GM19238 (cell line): ENCODE results near the gene RPL11.
"Not testable (repeated sequence)": the region's sequence is repeated elsewhere in the genome, so short reads cannot be mapped to it uniquely, and the experiment has no call there.

Experiments
- DNase-seq: peaks from one replicate; pipeline ENCODE4 v3.0.0; 2011; ENCODE audit warnings: low spot score; ENCODE audit not compliant: insufficient read length

Gene RPL11

DNA sequence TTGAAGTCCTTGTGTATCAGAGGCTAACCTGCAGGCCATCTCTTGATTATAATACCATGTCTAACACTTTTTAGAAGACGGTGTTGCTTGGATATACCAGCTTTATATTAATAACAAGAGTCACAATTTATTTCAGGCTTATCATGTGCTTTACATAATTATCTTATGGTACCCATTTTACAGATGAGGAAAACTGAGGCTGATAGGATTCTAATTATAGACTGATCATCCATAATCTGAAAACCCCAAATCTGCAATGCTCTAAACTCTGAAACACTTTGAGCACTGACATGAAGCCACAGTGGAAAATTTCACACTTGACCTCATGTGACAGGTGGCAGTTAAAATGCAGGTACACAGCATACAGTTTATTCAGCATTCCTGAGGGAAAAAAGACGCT lies 7.2 kb upstream of the RPL11 start:
- DNase-seq, result no peak

GRCh38 chr1:23685197-23685596 lies 6.4 kb upstream of the RPL11 start:
- DNase-seq, result not testable (repeated sequence)

GRCh38 chr1:23687680-23688079 lies 3.9 kb upstream of the RPL11 start:
- DNase-seq, result not testable (repeated sequence)

DNA sequence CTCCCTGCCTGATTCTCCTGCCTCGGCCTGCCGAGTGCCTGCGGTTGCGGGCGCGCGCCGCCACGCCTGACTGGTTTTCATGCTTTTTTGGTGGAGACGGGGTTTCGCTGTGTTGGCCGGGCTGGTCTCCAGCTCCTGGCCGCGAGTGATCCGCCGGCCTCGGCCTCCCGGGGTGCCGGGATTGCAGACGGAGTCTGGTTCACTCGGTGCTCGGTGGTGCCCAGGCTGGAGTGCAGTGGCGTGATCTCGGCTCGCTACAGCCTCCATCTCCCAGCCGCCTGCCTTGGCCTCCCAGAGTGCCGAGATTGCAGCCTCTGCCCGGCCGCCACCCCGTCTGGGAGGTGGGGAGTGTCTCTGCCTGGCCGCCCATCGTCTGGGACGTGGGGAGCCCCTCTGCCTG lies 3.3 kb upstream of the RPL11 start:
- not testable (repeated sequence) for DNase-seq

DNA sequence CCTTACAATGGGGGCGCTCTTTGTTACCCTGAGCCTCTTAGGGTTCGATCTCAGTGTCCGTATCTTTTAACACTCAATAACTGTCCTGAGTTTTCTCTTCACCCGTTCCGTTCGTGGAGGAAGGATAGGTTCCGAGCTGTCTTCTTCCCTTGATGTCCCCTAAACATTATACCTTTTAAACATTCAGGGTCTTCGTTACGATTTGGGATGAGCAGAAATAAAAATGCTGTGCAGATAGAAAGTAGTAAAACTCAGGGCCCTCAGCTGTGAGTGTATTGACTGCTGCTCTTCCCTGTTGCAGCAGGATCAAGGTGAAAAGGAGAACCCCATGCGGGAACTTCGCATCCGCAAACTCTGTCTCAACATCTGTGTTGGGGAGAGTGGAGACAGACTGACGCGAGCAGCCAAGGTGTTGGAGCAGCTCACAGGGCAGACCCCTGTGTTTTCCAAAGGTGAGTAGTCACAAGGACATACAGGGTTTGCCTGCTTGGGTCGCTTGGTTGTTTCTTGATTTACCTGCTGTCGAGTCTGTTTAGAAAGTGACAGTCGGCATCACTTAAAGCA lies 784 bp downstream of the RPL11 start:
- no peak for DNase-seq

GRCh38 chr1:23693599-23693998 lies 2.0 kb downstream of the RPL11 start:
- DNase-seq, result no peak

DNA sequence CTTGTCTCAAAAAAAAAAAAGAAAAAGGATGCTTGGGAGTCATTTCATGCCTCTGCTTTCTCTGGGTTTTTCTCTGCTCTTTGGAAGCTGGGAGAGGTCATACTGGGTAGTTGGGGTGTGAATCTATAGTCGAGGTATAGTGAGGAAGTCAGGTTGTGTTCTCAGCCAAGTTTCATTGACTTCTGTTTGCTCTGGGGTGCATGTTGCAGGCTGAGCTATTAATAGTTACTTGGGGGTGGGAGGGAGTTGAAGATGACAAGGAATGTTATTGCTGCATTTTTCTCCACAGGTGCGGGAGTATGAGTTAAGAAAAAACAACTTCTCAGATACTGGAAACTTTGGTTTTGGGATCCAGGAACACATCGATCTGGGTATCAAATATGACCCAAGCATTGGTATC lies 2.8 kb downstream of the RPL11 start:
- DNase-seq, result no peak

DNA sequence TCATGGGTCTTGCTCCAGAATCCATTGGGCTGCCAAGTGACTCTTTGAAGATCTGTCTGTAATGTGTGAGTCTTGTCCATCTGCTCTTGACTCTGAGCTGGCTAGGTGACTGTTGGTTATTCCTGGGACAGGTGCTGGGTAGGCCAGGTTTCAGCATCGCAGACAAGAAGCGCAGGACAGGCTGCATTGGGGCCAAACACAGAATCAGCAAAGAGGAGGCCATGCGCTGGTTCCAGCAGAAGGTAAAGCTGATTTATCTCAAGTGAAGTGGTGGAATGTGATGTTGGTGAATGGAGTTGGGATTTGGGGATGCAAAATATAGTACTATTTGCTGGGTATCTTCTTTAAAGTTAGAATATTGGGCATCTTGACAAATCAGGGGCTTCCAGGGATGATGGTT lies 4.1 kb downstream of the RPL11 start:
- no peak for DNase-seq

DNA sequence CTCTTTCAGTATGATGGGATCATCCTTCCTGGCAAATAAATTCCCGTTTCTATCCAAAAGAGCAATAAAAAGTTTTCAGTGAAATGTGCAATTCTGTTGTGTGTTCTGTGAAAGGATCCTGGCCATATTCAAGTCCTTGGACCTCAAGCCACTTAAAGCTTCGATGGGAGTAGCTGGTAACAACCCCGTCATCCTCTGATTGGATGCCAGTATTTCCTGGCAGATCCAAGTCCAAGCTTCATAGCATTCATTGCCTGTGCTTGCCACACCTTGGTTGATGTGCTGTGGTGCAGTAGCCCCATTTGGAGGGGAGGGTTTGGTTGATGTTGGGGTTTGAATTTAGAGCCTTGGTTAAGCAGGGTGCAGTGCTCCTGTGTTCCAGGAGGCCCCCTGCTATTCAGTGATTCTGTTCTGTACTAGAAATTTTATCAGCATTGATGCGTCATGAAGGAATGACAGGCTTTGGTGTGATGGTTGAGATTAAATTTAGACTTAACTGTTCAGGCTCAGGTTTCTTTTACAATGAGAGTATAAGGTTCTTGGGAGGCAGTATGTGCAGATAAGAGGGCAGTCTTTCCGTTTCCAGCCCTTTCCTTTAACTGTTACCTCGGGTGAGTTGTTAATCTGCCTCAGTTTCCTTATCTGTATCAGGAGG lies 4.9 kb downstream of the RPL11 start:
- no peak for DNase-seq

DNA sequence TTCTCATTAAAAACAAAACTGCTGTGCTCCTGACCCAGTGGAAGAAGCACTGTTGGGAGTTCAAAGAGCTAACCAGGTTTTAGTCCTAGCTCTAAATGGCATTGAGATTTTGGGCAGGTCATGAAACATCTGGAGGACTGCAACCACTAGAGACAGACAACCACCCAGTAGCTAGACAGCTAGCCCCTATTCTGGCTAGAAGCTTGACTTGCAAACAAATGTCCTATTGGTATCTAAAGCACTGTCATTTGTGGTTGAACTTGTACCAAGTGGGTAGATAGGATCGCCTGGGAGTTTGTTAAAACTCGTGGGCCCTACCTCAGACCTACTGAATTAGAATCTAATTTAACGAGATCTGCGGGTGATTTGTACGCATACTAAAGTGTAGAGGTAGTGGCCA lies 6.9 kb downstream of the RPL11 start:
- no peak for DNase-seq

DNA sequence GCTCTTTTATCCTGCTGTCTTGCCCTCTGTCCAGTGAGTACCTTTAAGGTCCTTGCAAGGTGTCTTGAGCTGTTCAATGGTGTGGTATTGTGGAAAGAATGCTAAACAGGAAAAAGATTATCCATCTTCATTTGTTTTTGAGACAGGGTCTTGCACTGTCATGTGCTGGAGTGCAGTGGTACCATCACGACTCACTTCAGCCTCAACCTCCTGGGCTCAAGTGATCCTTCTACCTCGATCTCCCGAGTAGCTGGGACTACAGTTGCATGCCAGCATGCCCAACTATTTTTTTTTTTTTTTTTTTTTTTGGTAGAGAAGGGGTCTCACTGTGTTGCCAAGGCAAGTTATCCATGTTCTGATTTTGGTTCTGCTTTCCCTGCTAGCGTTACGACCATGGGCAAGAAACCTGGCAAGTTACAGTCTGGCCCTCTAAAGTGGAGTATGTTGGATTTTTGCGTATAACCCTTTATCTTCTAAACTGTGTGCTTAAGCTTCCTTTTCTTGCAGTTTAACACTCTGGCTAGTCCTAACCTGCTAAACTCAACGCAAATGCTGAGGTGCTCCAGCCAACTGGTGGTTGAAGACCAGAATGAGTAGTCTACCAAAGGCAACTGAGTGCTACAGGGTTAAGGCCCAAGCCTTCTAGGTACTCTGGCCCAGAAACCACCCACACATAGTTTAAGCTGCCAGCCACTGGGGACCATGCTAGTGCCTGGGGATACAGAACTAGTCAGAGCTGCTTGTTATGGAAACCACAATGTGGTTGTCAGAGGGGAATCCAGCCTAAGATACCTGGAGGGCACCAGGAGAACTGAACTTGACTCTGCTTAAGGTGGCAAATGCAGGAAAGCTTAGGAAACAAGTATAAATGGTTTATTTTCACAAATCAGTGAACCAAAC lies 7.9 kb downstream of the RPL11 start:
- no peak for DNase-seq

DNA sequence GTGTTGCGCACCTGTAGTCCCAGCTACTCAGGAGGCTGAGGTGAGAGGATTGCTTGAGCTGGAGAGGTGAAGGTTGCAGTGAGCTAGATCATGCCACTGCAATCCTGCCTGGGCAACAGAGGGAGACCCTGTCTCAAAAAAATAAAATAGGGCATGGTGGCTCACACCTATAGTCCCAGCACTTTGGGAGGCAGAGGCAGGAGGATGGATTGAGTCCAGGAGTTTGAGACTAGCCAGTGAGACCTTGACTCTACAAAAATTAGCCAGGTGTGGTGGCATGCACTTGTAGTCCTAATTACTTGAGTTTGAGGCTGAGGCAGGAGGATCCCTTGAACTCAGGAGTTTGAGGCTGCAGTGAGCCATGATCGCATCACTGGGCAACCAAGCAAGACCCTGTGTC lies 9.7 kb downstream of the RPL11 start:
- DNase-seq, result no peak

GRCh38 chr1:23701996-23702395 lies 10.4 kb downstream of the RPL11 start:
- no peak for DNase-seq

- DNase-seq, result no peak
These were observed 13.4 kb downstream of the RPL11 start for GRCh38 chr1:23704834-23705495.

- DNase-seq, result no peak
These were observed 17.6 kb downstream of the RPL11 start for GRCh38 chr1:23709229-23709628.

GRCh38 chr1:23718482-23718881 lies 26.9 kb downstream of the RPL11 start:
- DNase-seq, result no peak

DNA sequence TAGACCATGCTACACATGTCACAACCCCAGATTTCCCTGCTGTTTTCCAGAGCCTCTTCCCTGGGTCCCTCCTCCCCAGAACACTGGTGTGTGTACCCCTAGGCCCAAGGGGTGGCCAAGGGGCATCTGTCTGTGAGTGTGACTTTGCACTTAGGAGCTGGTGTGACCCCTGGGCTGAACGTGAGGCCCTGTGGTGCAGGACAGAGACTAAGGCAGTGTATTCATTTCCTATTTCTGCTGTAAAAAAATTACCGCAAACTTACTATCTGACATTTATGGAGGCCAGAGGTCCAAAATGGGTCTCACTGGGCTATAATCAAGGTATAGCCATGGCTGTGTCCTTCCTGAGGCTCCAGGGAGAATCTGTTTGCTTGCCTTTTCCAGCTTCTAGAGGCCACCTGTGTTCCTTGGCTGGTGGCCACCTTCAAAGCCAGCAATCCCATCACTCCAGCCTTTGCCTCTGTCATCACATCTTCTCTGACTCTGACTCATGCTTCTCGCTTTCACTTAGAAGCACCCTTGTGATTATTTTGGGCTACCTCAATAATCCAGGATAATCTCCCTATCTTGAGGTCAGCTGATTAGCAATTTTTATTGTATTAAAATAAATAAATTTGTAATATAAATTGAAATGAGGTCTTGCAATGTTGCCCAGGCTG lies 27.7 kb downstream of the RPL11 start:
- DNase-seq, result no peak

- DNase-seq, result no peak
These were observed 28.8 kb downstream of the RPL11 start for GRCh38 chr1:23720256-23720995.

GRCh38 chr1:23722652-23723051 lies 31.0 kb downstream of the RPL11 start:
- no peak for DNase-seq

GRCh38 chr1:23726686-23727085 lies 35.1 kb downstream of the RPL11 start:
- no peak for DNase-seq

DNA sequence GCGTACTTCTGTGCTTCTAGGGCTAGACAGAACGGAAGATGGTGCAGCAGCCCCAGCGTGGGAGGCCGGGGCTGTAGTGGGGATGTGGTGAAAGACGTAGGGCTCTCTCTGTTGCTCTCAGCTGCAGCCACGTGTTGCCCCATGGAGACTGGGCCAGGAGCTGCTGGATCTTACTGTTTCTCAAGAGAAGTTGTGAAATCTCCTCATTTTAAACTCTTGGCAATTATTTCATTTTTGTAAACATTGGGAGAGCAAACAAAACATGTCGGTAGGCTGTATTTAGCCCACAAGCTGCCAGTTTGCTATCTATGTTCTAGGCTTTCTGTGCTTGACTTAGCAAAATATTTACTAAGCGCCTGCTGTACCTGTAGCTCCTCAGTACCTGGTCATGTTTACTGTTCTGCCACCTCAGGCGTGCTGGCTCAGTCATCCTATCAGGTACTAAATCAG lies 35.8 kb downstream of the RPL11 start:
- no peak for DNase-seq
